Lower lobe of right lung (tissue), 2 donors: ENCODE data around the gene NDUFA11. TPM values are rescaled to one million over a fixed set of nuclear protein-coding genes. Genes with fewer than 3 reads are reported as not detected.

Source experiments
- ATAC-seq, 2 donors: fragments of 200-7000 bp; cut with Tn5 transposase; one replicate each; pipeline ENCODE4 v1.9.1; 2020 to 2022; ENCODE audit warnings: mild to moderate bottlenecking in 2 of 2, moderate library complexity in 2 of 2
- DNase-seq: peaks from one replicate; pipeline ENCODE4 v3.0.0-alpha.2; 2020
- H3K27ac ChIP-seq: fragments of 200-600 bp; one replicate; pipeline ENCODE4 v1.8.0; 2022
- H3K27me3 ChIP-seq: fragments of 200-600 bp; one replicate; pipeline ENCODE4 v1.8.0; 2022; ENCODE audit warnings: low read depth
- H3K36me3 ChIP-seq: fragments of 200-600 bp; one replicate; pipeline ENCODE4 v1.8.0; 2022; ENCODE audit warnings: mild to moderate bottlenecking
- H3K4me1 ChIP-seq: fragments of 200-600 bp; one replicate; pipeline ENCODE4 v1.8.0; 2022
- H3K4me3 ChIP-seq: fragments of 200-600 bp; one replicate; pipeline ENCODE4 v1.8.0; 2022; ENCODE audit warnings: mild to moderate bottlenecking
- H3K9me3 ChIP-seq: fragments of 200-600 bp; one replicate; pipeline ENCODE4 v1.8.0; 2022
- CTCF ChIP-seq: fragments of 200-600 bp; IDR thresholded peaks from one replicate; pipeline ENCODE4 v1.8.0; 2022; ENCODE audit warnings: antibody characterized with exemption, mild to moderate bottlenecking
- intact Hi-C: fragments of 100-400 bp; cut with DNase I; formaldehyde crosslinking; loops from one replicate; pipeline ENCODE4 v1.11.0; 2022
- total RNA-seq: library from RNA; stranded (reverse); fragmentation: NEBNext Ultra II Directional; extraction: Animal tissue kit (Norgen Biotek cat#: 25700); gene quantifications from one replicate; pipeline ENCODE4 v1.2.1, GENCODE V29; 2021
- donor health status: DM: no; HTN: yes; CAD: no; lungs with severe emphysema.

NDUFA11 gene
- total RNA-seq, 1 donor from 2014 or later = 150 TPM

GRCh38 chr19:5897189-5897969 lies 6.2 kb downstream of the NDUFA11 start:
- ATAC-seq (no peak), DNase-seq (no peak)
- H3K27me3 ChIP-seq = peaks cover 2% of the 10 kb centered on the region
- H3K4me3 ChIP-seq = no peak overlapping the region
- H3K9me3 ChIP-seq = no peaks in the 10 kb centered on the region
- H3K36me3 ChIP-seq = peaks cover 40% of the 10 kb centered on the region
- intact Hi-C loops = no loop called here
- H3K4me1 ChIP-seq = peaks cover 5% of the 10 kb centered on the region
- no peak overlapping the region for H3K27ac ChIP-seq
- TF ChIP-seq CTCF = no peak

DNA sequence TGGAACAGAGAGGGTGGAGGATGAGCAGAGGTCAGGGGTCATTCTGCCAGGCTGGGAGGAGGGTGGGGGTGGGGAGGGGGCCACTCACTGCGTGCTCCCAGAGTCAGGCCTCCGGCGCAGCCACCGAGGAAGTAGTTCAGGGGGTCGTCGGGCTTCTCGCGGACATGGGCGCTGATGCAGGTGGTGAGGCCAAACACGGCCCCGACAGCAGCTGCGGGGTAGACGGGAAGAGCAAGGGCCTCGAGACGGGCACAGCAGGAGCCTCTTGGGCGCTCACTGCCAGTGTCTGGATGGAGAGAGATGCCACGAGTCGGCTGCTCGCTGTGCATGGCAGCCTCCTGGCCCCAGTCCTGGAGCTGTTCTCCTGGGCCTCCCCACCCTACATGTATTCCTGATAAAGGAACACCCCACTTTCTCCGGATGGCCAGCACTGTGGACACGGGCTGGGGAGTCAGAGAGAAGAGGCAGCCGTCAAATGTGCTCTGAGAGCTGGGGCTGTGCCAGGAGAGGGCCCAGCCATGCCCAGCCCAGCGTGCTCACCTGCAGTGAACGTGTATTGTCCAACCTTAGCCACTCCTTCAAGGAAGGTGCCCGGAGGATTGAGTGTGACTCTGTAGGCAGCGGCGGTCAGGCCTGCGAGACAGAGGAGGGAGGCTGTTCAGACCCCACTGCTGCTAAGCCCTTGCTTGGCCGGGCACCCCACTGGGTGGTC lies 7.1 kb downstream of the NDUFA11 start:
- H3K36me3 ChIP-seq = peaks cover 40% of the 10 kb centered on the region
- TF ChIP-seq CTCF = no peak
- H3K27me3 ChIP-seq = peaks cover 10% of the 10 kb centered on the region
- H3K27ac ChIP-seq = no peak overlapping the region
- H3K4me3 ChIP-seq = no peak overlapping the region
- ATAC-seq (no peak), DNase-seq (no peak)
- H3K4me1 ChIP-seq = no peaks in the 10 kb centered on the region
- intact Hi-C loops = no loop called here
- no peaks in the 10 kb centered on the region for H3K9me3 ChIP-seq

- ATAC-seq (no peak), DNase-seq (no peak)
- intact Hi-C loops = no loop called here
- Histone ChIP-seq H3K27ac (no peak overlapping the region), H3K4me3 (no peak overlapping the region), H3K36me3 (peaks cover 35% of the 10 kb centered on the region), H3K9me3 (no peaks in the 10 kb centered on the region), H3K27me3 (peaks cover 14% of the 10 kb centered on the region), H3K4me1 (no peaks in the 10 kb centered on the region)
- TF ChIP-seq CTCF = no peak
These were observed 7.7 kb downstream of the NDUFA11 start for GRCh38 chr19:5895890-5896289.

DNA sequence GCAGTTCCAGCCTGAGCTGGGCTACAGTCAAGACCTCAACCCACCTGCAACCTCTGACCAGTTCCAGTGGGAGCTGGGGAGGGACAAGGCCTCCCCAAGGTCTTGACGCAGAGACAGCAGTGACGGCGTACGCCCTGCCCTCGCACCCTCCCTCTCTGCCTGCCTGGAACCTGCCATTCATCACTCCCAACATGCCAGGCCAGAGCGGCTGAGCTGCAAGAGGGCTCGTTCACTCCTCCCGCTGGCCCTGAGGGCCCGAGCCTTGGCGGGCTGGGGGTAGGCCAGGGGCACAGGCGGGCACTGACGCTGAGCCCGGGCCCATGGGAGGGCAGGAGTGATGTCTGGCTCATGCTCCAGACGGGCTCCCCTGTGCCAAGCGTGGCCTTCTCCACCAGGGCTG lies 8.2 kb downstream of the NDUFA11 start:
- Histone ChIP-seq H3K9me3 (no peaks in the 10 kb centered on the region), H3K4me3 (no peak overlapping the region), H3K36me3 (peaks cover 32% of the 10 kb centered on the region), H3K27ac (no peak overlapping the region), H3K27me3 (peaks cover 14% of the 10 kb centered on the region), H3K4me1 (no peaks in the 10 kb centered on the region)
- no peak for ATAC-seq
- no peak for TF ChIP-seq CTCF
- intact Hi-C loops = no loop called here
- DNase-seq = no peak

DNA sequence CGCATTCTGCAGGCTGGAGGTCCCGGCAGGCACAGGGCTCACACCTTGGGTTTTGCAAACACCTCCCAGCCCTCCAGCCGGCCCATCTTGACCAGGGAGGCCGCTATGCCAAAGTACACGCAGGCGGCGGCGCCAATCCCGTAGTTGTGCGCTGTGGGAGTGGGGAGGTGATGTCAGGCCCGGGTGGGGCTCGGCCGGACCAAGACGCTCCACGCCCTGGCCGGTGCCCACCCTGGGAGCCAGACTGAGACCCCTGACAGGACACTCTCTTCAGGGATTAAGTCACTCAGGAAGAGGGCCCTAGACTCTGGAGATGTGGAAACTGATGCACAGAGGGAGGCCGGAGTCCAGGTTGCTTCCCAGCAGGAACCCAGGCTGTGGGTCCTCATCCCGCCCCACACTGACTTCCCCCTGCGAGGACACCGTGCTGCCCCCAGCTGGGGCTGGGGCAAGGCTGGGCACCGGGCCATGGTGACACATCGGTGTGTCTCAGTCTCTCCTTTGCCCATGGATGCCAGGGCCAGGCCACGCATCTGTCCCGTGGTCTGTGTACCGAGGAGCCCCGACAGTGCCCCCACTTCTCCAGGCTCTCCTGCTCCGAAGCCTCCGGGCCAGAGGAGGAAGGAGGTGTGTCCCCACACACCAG lies 8.8 kb downstream of the NDUFA11 start:
- H3K9me3 ChIP-seq = no peaks in the 10 kb centered on the region
- no peak for DNase-seq
- no peak overlapping the region for H3K4me3 ChIP-seq
- no peak for TF ChIP-seq CTCF
- no peak overlapping the region for H3K27ac ChIP-seq
- no peak for ATAC-seq
- H3K36me3 ChIP-seq = peaks cover 26% of the 10 kb centered on the region
- peaks cover 14% of the 10 kb centered on the region for H3K27me3 ChIP-seq
- no peaks in the 10 kb centered on the region for H3K4me1 ChIP-seq
- intact Hi-C loops = no loop called here
